Right forelimb (tissue), 1 donor: ENCODE data around the gene PLA2G1B.
A peak's percentile ranks its signal among the peaks of the same experiment; 100 is the strongest.

ENCODE experiments used
- DNase-seq: peaks from one replicate; pipeline ENCODE4 v3.0.0-alpha.2; 2018

PLA2G1B gene

DNA sequence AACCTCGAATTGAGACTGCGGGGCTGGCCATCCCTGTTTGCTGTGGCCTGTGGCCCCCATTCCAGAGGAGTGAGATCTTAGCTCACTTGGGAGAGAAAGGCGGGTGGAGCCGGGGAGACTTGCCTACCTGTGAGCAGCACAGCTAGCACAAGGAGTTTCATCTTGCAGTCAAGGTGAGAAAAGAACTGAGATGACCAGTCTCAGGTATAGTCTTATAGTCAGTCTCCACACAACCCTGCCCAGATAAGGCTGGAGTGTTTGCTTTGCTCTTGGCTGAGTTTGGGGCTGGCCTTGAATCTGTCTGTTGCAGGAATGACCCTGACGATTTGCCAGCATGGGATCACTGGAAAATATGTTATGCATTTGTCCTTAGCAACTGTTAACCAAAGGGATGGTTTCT lies at the start of gene PLA2G1B:
Gene PLA2G1B (minus strand): TSS at position 187 of the 400 bp plus-strand sequence. CDS start 26 bp downstream, at position 161.
- no peak for DNase-seq

GRCh38 chr12:120376934-120377572 lies 49.5 kb upstream of the PLA2G1B start:
- DNase-seq, result no peak

- DNase-seq, result no peak
These were observed 48.8 kb upstream of the PLA2G1B start for GRCh38 chr12:120376416-120376815.

GRCh38 chr12:120376009-120376408 lies 48.4 kb upstream of the PLA2G1B start:
- no peak for DNase-seq

GRCh38 chr12:120373683-120374082 lies 46.1 kb upstream of the PLA2G1B start:
- DNase-seq, result no peak

GRCh38 chr12:120370343-120371243 lies 43.0 kb upstream of the PLA2G1B start:
- no peak for DNase-seq

DNA sequence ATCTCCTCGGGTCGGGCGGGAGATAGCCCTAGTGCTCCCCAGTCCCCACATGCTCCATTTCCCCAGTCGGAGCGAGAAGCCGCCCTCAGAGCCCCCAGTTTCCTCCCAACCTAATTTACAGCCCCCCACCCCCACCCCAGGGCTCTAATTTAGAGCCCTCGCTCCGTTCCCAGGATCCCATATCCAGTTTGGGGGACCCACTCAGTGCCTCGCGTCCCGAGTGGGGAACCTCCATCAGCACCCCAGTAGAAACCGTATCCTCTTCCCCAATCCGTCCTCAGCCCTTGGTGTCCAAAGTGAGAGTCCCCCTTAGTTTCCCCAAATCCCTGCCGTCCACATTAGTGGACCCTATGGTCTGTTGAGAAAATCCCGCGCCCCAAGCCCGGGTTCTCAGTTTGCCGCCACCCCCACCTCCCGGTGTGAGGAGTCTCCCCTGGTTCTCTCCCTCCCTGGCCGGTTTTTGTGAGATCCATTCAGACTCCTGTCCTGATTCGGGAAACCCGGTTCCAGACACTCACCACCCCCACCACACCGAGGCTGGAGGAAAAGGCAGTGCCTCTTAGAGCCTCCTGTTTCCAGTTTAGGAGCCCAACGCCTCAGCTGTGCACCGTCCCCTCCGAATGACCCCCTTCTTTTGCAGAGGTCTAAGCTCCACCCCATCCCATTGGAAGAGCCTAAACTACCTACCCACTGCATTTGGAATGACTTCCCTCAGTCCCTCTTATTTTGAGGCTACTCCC lies 42.2 kb upstream of the PLA2G1B start:
- DNase-seq, result no peak

DNA sequence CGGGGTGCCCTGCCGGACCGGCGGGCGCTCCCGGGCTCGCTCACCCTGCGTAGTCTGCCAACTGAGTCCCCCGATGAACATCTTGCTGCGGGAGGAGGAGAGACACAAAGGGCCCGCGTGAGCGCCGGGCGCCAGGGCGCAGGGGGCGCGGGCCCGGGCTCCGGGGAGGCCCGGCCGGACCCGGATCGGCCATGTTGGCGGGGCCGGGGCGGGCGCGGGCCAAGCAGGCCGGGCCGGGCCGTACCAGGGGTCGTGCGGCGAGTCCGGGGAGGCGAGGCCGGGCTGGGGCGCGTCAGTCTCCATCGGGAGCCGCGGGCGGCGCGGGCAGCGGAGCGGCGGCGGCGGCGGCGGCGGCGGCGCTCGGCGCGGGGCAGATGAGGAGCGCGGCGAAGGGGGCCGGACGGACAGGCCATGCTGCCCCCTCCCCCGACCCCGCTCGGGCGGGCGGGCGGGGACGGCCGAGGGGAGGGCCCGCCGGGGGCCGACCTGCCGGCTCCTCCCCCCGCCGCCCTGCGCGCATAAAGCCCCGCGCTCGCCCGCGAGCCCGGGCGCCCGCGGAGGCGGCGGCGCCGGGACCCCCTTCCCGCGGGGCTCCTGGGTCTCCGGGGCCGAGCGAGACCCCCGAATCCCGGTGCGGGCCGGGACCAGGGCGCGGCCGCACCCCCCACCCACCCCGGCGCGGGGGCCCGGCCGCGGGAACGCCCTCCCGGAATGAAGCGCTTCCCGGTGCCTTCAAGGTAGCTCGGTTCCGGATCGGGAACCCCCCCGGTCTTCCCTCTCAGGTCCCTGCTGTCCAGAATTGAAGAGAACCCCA lies 41.4 kb upstream of the PLA2G1B start, which contains the start of gene MSI1:
Gene MSI1 (minus strand): TSS at position 376 of the 814 bp plus-strand sequence. CDS start 73 bp downstream, at position 303.
- peak; percentile 56 for DNase-seq

GRCh38 chr12:120367924-120368788 lies 40.6 kb upstream of the PLA2G1B start:
- no peak for DNase-seq

GRCh38 chr12:120367233-120367923 lies 39.8 kb upstream of the PLA2G1B start:
- no peak for DNase-seq

DNA sequence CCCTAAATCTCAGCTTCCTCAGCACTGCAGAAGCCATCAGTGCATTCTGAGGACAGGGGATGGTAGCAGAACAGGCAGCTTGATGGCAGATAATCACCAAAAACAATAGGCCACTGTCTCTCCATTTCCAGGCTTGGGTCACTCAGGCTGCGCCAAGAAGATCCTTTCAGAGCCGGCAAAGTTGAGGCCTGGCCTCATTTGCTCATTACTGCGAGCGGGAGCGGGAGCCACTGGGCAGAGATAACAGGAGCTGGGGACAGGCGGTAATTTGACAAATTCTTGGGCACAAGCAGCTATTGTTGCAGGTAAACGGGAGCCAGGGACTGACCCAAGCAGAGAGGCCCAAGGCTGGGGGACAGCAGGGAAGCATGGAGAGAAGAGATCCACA lies 39.3 kb upstream of the PLA2G1B start:
- DNase-seq, result no peak

DNA sequence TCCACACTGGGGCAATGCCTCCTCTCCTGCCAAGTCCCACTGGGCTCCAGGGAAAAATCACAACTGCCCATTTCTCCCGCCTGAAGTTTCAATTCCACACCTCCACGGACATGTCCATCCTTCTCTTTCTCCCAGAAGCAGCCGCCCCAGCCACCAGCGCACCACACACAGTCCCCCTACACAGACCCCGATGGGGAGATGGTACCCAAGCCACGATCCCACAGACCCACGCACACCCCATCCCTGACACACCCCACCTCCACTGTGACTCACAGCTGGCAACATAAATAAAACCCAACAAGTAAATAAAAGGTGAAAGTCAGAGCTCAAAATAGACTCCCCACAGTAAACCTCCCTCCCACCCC lies 38.7 kb upstream of the PLA2G1B start:
- no peak for DNase-seq

- DNase-seq, result no peak
These were observed 38.2 kb upstream of the PLA2G1B start for GRCh38 chr12:120365675-120366340.

DNA sequence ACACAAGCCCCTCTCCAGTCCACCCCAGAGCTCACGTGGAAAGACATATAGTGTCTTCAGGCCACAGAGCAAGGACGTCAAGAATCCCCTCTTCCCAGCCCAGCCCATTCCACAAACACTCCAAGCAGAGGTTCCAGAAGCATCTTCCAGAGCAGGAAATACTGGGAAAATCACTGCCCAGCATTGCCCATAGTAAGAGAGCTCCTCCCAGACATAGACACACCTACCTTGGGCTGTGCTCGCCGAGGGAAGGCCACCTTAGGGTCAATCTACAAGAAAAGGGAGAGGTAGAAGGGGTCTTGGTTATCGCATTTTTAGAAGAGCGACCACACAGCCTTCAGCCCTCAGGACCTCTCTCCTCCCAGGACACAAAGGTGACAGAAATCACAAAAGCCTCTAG lies 36.9 kb upstream of the PLA2G1B start:
- no peak for DNase-seq

DNA sequence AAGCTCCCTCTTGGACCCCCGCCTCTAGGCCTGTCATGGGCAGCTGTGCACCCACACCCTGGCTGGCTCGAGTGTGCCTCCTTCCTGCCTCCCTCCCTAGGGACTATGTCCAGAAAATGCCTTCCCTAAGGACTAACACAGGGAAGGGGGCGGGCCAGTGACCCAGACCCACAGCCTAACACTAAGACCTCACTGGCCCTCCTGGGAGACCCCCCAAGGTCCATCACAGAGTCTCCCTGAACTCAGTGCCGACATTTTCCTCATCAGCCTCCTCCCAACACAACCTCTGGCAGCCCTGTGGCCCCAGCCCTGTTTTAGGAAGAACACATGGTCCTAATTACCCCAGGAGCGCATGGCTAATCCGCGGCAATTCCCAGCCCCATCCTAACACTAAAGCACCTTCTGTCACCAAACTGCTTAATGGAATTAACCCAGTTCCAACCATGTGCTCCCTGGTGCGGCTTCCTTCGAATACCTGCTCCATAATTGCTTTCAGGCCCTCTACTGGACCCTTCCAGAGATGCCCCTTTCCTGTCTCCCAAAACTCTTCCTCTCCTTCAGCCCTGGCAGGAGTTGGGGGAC lies 35.8 kb upstream of the PLA2G1B start:
- no peak for DNase-seq

DNA sequence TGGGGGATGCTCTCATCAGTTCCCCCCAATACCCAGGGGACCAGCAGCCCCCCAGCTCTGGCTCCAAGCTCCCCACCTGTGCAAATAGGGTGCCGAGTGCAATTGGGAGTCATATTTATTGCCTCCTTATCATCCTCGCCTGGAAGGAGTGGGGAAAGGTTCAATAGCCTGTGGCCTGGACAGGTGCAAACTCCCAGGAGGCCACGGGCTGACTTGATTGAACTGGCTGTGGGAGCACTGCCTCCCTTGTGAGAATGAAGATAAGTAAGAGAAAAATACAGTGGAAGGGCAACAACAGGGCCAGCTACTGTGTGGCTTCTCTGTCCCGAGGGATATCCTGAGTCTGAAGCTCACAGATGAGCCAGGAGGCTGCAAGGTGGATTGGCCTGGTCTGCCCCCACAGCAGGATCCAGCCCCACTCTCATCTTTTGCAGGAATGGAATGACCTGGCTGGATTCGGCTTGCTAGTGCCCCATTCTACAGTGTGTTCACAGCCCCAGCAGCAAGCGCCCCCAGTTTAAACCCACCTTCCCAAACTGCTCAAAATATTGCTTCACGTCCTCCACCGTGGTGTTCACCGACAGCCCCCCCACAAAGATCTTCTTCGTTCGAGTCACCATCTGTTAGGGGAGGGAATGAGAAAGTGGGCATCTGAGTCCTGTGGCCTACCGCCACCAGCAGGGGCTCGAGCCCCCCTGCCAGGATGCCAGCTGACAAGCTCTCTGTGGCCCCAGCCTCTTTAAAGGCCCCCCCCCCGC lies 35.1 kb upstream of the PLA2G1B start:
- DNase-seq, result no peak

- DNase-seq, result peak; percentile 80
These were observed 34.1 kb upstream of the PLA2G1B start for GRCh38 chr12:120361506-120362208.

- no peak for DNase-seq
These were observed 31.5 kb upstream of the PLA2G1B start for GRCh38 chr12:120359128-120359527.
